ENCODE data around the gene RAB6B. TPM values are rescaled to one million over a fixed set of nuclear protein-coding genes. Genes with fewer than 3 reads are reported as not detected.

Gene RAB6B
- total RNA-seq (2022; extraction: Qiagen RNA extraction): 1.9 to 3.0 TPM (median 2.5 TPM) in 5 replicates

GRCh38 chr3:133895208-133896001 is at the start of gene RAB6B:
Gene RAB6B (minus strand): TSS chr3:133895882. CDS start chr3:133895466, 416 bp downstream.

GRCh38 chr3:133805702-133806475 is 89.8 kb downstream of the RAB6B start, which contains the start of gene SRPRB:
Gene SRPRB (plus strand): TSS chr3:133805815. CDS start chr3:133805849, 34 bp downstream.

Other genes starting within 250 kb of the RAB6B start
- gene TOPBP1, start 233.9 kb downstream of the RAB6B start, total RNA-seq (2022; extraction: Qiagen RNA extraction): 22.3 to 30.3 TPM (median 26.0 TPM) in 5 replicates
- 0.50 to 2.0 TPM (median 1.2 TPM) in 5 replicates for gene TF, start 149.5 kb downstream of the RAB6B start, total RNA-seq (2022; extraction: Qiagen RNA extraction)
- gene SRPRB, start 90.1 kb downstream of the RAB6B start, total RNA-seq (2022; extraction: Qiagen RNA extraction): 51.8 to 63.8 TPM (median 56.0 TPM) in 5 replicates
- gene SLCO2A1, start 134.0 kb upstream of the RAB6B start, total RNA-seq (2022; extraction: Qiagen RNA extraction): 0.16 to 0.38 TPM (median 0.20 TPM) in 5 replicates